NK-92 (cell line): ENCODE data around the gene CALD1.

Experiments used
- DNase-seq: peaks from one replicate; lab custom pipeline; 2025; ENCODE audit not compliant: unreplicated experiment; lab: John Stamatoyannopoulos, UW

The CALD1 gene

GRCh38 chr7:134991469-134992339, 212.3 kb downstream of the CALD1 start:
- no peak for DNase-seq

- no peak for DNase-seq
These were observed 213.3 kb downstream of the CALD1 start for GRCh38 chr7:134992626-134993179.

- no peak for DNase-seq
These were observed 214.5 kb downstream of the CALD1 start for GRCh38 chr7:134993877-134994456.

- DNase-seq: no peak
These were observed 216.0 kb downstream of the CALD1 start for GRCh38 chr7:134995239-134996096.

- no peak for DNase-seq
These were observed 216.7 kb downstream of the CALD1 start for GRCh38 chr7:134996097-134996550.

- no peak for DNase-seq
These were observed 217.9 kb downstream of the CALD1 start for GRCh38 chr7:134997214-134997885.

GRCh38 chr7:134999136-134999535, 219.7 kb downstream of the CALD1 start:
- DNase-seq: no peak

- DNase-seq: no peak
These were observed 222.1 kb downstream of the CALD1 start for GRCh38 chr7:135001390-135002165.

GRCh38 chr7:135012229-135012628, 232.8 kb downstream of the CALD1 start:
- no peak for DNase-seq
